HCEC 1CT (cell line): ENCODE measurements around the gene SC5D.

ENCODE experiments used
- DNase-seq: peaks from one replicate; pipeline ENCODE4 v3.0.0-alpha.2; 2017

The SC5D gene

DNA sequence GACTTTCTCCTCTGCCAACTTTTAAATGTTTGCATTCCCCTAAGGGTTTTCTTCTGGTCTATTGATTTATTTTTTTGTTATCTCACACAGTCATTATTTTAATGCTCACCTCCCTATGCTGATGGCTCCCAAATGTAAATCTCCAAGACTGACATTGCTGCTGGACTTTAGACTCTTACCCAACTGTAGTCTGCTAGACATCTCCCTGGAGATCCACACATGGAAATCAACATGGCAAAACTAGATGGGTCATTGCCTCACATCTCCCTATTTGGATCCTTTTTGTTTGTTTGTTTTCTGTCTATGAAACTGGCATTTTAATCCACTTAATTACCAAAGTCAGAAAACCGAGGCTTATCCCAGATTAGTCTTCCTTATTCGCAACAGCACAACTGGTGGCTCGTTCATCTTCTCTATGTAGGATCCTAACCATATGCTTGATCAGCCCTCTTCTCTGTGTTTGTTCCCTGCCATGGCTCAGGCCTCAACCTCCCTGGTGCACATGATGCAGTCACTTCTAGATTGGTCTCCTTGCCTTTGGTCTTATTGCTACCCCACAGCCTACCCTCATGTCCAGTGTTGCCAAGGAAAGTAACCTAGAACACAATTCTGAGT is 37.3 kb downstream of the SC5D start:
- no peak for DNase-seq

DNA sequence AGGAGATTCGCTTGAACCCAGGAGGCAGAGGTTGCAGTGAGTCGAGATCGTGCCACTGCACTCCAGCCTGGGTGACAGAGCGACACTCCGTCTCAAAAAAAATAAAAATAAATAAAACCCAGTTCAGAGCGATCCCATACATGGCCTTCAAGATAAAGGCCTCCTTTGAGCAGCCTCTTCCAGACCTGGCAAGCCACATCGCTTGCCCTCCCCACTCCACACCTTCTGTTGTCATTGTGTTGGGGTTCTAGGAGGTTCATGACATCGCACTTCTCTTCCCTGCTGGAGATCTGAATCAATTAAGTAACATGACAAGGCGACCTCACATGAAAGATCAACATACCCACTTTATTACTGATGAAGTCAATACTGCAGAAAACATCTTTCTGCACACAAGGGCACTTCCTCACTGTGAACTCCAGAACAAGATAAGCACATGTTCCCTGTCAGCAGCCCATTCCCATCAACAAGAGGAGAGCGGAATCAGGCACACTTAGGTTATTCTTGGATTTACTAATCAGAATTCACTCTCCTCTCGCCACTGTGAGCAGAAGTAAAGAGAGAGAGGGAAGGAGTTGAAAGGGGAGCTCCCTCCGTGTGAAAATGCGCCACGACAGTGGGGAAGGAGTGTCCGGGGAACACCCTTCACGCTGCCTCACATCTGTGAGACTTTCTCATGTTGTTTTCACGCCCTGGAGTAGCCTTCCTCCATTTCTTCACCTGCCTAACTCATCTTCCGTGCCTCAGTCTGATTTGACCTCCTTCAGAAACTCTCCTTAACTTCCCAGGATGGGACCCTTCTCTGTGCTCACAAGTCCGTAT is 38.3 kb downstream of the SC5D start:
- DNase-seq, result no peak

DNA sequence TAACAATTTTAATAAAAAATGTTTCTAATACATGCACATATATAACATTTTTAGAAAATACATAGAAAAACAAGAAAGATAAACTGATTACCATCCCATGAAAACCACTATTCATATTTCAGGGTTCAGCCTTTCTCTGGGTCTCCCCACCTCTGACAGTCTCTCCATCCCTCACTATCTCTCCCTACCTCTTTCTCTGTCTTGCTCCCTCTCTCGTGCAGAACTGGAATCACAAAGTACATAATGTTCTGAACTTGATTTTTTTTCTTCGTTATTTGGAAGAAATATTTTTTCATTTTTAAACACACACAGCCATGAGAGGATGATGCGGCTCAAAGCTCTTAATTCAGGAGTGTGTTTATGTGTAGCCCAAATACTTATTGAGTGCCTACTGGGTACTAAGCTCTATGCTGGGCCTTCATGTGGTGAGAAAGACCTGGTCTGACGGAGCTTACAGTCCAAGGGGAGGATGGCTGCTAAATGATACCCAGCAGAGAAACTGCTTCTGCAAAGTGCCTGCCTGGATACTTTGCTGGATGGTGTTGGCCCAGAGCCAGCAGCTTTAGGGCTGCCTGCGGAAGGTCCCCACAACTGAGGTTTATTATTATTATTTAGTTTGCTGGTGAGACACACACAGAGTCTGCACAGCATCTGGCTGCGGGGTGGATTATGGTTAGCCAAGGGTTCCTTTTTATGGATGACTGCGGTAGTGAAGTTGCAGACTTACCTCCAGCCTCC is 42.6 kb downstream of the SC5D start:
- no peak for DNase-seq

GRCh38 chr11:121336279-121336937 is 43.8 kb downstream of the SC5D start:
- no peak for DNase-seq

DNA sequence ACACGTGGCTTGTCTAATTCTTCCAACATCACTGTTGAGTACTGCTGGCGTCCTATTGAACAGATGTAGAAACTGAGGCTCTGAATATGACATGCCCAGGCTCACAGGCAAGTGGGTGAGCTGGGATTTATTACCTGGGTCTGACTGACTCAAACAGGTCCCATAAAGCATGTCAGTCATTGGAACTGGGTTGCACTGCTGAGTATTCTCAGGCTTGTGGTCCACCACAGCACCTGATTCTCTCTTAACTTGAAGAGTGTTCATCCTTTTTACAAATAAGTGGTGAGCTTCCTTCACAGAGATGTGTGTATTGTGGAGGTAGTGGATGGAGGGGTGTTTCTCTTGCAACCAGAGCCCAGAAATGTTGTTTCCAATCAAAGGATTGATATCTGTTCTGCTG is 44.5 kb downstream of the SC5D start:
- DNase-seq, result no peak

GRCh38 chr11:121337740-121338272 is 45.2 kb downstream of the SC5D start:
- no peak for DNase-seq

DNA sequence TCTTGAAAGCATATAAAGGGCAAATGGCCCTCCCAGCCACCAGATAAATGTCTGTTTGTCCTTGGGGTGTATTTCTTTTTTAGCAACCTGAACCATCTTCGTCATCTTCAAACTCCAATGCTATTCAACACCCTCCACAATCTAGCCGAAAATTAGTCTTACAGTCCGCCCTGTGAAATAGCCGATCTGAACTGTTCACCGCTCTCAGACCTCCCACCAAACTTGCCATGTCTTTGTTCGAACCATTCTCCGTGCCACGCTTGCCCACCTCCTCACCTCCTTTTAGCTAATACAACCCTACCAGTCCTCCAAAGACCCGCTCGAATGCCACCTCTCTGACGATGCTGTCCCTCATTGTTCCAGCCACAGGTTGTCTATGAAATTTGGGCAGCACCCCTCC is 46.0 kb downstream of the SC5D start:
- DNase-seq, result no peak

DNA sequence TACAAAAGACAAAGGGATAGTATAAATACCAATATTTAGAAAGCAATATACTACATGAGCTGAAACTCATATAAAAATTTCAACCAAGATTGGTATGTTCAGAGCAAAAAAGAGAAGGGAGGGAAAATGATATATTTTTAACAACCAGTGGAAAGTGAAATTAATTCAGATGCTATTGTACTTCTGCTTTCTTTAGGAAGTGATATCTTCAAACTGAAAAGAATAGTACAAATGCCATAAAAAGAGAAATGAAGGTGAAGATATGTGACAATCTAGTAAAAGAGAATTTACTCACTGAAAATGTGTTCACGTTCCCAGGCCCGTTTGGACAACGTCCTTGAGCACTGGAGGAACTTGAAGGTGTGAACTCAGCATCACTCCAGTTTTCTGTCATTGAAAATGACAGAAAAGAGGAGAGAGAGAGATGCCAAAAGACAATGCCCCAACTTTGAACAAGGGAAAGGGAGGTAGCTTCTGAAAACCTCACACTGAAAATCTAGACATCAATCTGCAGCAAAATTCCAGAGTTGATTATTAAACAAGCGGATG is 47.5 kb downstream of the SC5D start:
- no peak for DNase-seq

DNA sequence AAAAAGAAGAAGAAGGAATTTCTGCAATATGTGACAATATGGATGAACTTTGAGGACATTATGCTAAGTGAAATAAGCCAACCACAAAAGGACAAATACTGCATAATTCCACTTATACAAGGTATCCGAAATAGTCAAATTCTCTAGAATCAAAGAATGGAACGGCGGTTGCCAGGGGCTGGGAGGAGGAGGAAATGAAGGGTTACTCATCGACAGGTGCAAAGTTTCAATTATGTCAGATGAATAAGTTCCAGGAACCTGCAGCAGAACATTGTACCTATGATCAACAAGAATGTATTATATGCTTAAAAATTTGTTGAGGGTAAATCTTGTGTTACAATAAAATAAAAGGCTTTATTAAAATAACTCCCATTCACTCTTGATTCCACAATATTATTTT is 49.0 kb downstream of the SC5D start:
- no peak for DNase-seq

DNA sequence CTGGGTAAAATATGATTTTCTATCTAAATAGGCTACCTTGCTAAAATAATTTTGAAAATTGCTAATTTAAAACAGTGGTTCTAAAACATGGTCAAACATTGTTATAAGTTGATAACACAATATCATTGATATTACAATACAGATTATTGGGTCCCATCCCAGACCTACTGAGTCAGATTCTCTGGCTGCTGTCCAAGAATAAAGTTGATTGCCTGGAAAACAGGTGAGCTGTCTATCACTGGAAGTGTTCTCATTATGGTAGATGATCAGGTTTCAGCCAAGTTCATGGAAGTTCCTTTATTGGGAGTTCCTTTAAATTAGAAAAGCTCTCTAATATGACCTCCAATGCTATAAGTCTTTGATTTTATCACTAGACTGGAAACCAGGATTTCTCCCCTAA is 52.3 kb downstream of the SC5D start:
- no peak for DNase-seq

GRCh38 chr11:121347094-121347493 is 54.5 kb downstream of the SC5D start:
- DNase-seq, result no peak

DNA sequence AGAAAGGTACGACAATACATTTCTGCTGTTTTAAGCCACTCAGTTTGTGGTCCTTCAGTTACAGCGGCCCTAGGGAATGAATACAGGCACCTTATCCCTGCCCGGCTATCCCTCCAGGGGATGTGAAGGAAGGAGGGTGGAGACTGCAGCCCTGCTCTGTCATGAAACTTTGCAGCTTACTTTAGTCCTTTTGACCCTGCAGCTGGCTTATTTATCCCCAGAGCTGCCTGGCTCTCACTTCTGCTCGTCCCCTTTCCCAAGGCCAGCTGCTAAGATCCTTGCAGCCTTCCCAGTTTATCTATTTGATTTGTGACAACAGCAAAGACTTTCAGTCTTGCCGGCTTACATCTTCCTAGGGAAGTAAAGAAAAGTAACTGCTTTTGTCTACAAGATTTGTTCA is 55.2 kb downstream of the SC5D start:
- no peak for DNase-seq

- DNase-seq, result no peak
Observed at GRCh38 chr11:121348220-121348875, 55.8 kb downstream of the SC5D start.

DNA sequence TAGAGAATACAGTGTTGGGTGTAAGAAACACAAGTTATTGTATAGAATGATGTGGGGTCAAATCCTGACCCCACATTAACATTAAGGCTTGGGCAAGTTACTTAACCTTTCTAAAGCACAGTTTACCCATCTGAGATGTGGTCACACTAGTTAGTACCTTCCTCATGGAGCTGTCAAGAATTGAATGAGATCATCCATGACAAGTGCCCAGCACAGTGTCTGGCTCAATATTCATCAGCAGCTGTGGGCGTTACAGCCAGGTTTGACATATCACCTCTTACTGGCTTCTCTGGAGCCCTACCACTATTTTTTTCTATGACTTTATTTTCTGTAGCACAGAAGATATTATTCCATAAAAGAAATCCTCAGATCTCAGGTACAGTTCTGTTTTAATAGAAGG is 57.2 kb downstream of the SC5D start:
- no peak for DNase-seq

- no peak for DNase-seq
Observed at GRCh38 chr11:121350314-121351082, 57.9 kb downstream of the SC5D start.

GRCh38 chr11:121351083-121351630 is 58.6 kb downstream of the SC5D start:
- no peak for DNase-seq

- DNase-seq, result no peak
Observed at GRCh38 chr11:121352251-121352891, 59.8 kb downstream of the SC5D start.

DNA sequence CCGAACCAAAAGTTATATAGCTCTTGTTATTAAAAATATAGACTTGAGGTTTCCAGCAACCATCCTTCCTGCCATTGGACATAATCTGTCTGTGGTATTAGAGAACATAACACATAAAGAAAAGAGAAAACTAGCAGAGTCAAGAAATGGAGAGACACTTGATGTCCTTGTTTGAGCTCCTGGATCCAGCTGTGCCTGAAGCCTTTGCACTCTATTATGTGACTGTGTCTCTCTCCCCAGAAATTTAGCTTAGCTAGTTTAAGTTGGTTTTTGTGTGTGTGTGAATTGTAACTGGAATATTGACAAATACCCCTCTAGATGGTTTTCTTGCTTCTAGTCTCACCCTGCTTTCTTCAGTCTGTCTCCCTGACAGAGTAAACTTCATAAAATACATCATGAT is 61.6 kb downstream of the SC5D start:
- DNase-seq, result no peak

GRCh38 chr11:121356357-121356756 is 63.8 kb downstream of the SC5D start:
- no peak for DNase-seq
